GM21619 (cell line): ENCODE measurements around the gene CHRNE.

ENCODE experiments used
- ATAC-seq: cut with Tn5 transposase; IDR thresholded peaks from one replicate; pipeline ENCODE4 v1.9.1; 2021; ENCODE audit not compliant: unreplicated experiment

CHRNE gene

GRCh38 chr17:4903051-4903818, at the start of gene CHRNE:
CHRNE (minus strand) TSS chr17:4903098; CDS start chr17:4903063, 35 bp downstream.
- ATAC-seq, result no peak

- no peak for ATAC-seq
These were observed 48.6 kb upstream of the CHRNE start for GRCh38 chr17:4951486-4951885.

DNA sequence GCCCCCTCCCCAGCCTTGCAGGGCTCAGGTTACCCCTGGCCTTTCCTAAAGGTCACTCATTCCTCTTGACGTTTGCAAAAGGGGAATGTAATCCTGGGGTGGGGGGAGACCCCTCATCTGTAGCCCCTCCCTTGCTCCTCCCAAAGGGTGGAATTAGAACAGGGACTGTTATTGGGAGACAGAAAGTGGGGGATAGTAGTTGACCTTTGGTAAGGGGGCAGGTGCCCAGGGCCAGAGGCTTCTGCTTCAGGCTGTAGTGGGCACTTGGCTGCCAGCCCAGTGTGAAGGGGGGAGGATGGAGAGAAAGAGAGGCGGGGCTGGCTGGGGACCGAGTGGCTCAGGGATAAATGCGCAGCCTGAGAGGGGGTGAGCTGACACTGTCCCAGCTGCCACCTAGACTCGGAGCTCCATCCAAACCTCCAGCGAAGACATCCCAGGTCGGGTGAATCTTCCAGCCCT, 47.9 kb upstream of the CHRNE start, which contains the start of gene ENO3:
ENO3 (plus strand) TSS at position 374 of the 459 bp plus-strand sequence. CDS start 711 bp downstream, outside the sequence.
- no peak for ATAC-seq

DNA sequence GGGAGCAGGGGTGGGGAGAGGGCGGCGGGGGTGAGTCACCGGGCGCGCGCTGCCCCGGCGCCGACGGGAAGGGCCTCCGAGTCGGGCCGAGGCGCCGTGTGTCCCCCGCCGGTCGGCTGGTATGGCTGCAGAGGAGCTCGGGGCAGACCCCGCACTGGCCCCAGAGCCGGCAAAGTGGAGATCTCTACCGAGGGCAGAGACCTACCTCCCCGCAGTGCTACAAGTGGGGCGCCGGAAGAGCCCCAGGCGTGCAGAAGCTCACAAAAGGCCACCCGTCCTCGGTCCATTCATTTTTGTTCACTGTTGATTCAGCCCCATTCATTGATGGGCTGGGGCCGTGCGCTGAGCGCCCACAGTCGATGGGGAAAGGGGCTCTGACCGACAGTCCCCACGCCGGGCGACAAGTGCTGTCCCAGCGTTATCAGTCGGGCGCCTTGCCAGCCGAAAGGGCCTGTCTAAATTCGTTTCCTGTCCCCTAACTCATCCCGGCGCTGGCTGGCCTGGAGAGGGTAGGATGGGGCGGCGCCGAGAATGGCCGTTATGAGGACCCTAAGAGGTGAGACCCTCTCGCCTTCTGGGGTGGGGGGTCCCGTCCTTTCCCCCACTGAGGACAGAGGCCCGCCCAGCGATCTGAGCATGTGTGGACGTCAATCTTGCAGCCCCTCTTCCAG, 47.3 kb upstream of the CHRNE start:
- peak; percentile 5 for ATAC-seq

- ATAC-seq, result peak; percentile 23
These were observed 46.6 kb upstream of the CHRNE start for GRCh38 chr17:4949321-4950074.

GRCh38 chr17:4948931-4949320, 46.0 kb upstream of the CHRNE start:
- ATAC-seq, result peak; percentile 23

DNA sequence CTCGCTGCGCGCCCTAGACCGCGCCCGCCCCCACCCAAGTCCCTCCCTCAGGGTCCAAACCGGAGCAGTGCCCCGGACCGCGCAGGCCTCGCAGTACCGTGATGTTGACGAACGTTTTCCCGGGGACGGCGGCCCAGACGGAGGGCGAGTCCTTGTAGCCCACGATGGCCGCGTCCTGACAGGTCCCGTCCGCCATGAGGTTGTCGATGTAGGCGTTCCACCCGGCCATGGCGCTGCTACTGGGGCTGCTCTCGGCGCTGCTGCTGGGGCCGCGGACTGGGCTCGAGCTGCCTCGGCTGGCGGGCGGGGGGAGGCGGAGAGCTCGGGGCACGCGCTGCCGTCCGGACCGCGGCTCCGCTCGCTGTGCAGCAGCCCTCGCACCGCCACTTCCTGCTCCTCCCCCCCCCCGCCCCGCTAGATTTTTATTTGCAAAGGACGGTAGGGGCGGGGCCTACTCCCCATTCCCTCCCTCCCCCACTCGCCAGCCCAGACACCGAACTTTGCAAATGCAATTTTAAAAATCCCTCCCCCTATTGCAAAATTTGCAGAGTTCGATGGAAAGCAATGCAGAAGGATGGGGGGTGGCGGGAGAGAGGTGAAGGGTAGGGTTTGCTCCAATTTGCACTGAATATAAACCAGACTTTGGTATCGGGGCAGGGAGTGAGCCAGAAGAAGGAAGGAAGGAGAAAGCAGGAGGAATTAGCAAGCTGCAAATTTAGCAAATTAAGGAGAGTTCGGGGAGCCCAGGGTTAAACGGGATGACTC, 45.5 kb upstream of the CHRNE start, which contains the start of gene PFN1:
PFN1 (minus strand) TSS at position 365 of the 765 bp plus-strand sequence; CDS start at position 229, 136 bp downstream.
- no peak for ATAC-seq

DNA sequence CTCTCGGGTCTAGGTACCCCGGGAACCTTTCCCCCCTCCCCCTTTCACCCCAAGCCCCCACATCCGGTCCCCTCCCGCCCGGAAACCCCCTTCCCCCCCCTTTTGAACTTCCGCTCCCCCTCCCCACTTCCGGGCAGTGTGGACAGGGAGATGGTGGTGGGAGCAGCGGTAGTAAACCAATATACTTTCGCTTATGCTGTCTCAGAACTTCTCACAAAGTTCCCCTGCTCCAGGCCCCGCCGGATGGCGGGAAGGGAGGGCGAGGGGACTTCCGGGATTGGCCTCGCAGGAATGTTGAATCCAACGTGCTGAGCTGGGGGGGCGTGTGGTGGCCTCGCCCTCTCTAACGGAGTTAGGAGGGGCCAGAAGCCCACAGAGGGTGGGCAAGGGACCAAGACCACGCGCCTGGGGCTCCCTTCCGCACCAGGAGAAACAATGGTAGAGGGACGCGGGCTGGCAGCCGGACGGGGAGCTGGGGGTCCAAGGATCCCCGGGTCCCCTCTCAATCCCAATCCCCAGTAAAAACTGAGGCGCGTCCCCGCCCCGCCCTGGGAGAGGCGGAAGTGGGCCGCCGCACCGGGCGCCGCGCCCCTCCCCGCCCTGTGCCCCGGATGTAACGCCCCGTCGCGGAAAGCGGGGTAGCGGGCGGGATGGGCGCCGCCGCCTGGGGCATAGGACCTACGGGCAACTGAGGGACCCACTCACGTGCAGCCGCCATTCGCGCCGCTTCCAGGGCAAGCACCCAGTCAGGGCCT, 44.7 kb upstream of the CHRNE start:
- no peak for ATAC-seq

- no peak for ATAC-seq
These were observed 44.1 kb upstream of the CHRNE start for GRCh38 chr17:4947010-4947410.

DNA sequence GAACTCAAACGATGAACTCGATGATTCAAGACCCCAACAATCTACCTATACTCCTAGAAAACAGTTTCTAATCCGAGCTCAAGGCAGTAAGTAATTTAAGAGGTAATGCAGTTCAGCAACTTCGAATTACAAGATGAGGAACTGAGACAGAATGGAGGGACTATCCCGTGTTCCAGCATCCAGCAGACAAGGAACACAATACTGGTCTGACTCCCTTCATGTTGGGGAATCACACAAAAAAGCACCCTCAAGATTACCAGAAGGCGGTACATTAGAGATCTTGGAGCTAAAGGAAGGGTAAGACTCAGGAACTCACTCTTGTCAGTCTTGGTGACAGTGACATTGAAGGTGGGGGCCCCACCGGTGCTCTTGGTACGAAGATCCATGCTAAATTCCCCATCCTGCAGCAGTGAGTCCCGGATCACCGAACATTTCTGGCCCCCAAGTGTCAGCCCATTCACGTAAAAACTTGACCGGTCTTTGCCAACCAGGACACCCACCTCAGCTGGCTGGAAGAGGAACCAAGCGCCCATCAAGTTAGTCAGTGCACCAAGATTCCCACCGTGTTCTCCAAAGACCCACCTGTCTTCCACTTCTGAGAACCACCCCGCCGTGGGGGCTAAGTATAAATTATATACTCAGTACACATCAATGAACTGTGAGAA, 43.5 kb upstream of the CHRNE start:
- ATAC-seq, result no peak

GRCh38 chr17:4945944-4946280, 43.0 kb upstream of the CHRNE start:
- no peak for ATAC-seq

GRCh38 chr17:4945176-4945943, 42.5 kb upstream of the CHRNE start:
- peak; percentile 19 for ATAC-seq

DNA sequence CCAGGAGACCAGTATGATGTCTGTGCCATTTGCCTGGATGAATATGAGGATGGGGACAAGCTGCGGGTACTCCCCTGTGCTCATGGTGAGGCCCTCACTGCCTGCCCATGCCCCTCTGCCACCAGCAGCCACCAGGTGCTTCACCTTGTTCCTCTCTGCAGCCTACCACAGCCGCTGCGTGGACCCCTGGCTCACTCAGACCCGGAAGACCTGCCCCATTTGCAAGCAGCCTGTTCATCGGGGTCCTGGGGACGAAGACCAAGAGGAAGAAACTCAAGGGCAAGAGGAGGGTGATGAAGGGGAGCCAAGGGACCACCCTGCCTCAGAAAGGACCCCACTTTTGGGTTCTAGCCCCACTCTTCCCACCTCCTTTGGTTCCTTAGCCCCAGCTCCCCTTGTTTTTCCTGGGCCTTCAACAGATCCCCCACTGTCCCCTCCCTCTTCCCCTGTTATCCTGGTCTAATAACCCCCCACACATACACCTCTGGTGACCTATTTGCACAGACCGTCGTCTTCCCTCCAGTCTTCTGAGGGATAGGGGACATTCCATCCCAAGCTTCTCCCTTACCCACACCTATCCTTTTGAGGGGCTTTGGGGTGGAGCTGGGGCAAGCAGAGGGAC, 41.8 kb upstream of the CHRNE start:
- no peak for ATAC-seq

GRCh38 chr17:4944163-4944553, 41.3 kb upstream of the CHRNE start:
- no peak for ATAC-seq

GRCh38 chr17:4942760-4943508, 40.0 kb upstream of the CHRNE start:
- no peak for ATAC-seq

DNA sequence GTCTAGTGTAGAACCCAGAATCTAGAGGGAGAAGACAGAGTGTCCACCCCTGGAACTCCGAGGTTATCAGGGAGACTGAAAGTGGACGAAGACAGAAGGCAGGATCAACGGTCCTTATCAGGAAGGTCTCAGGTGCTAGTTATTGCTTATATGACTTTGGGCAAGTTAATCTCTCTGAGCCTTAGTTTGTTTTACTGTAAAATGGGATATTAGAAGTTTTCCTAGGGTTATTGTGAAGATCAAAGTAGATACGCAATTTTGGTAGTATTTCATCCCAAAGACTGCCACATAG, 38.4 kb upstream of the CHRNE start:
- no peak for ATAC-seq

- no peak for ATAC-seq
These were observed 37.8 kb upstream of the CHRNE start for GRCh38 chr17:4940555-4941318.
